Adrenal gland (tissue), 5 donors: ENCODE measurements around the gene ALX4.

Experiments
- CTCF ChIP-seq, 6 experiments: fragments of 450-650 bp in 4 of 6; fragments of 200-600 bp in 2 of 6; sonication (generic) in 1 of 6; IDR thresholded peaks; 1 replicate in 5 of 6; 2 replicates in 1 of 6; pipeline versions ENCODE4 v1.5.1 to v1.8.0; 2016 to 2021; ENCODE audit warnings: antibody characterized with exemption in 6 of 6, mild to moderate bottlenecking in 2 of 6, moderate library complexity in 1 of 6
- POLR2A ChIP-seq, 2 donors: fragments of 450-650 bp; IDR thresholded peaks; one replicate each; pipeline ENCODE4 v1.6.1; 2017; ENCODE audit warnings: antibody characterized with exemption in 2 of 2, mild to moderate bottlenecking in 2 of 2, moderate library complexity in 1 of 2
- donor health status: DM: no; HTN: no; CAD: no.

GRCh38 chr11:44357711-44358110, 47.8 kb upstream of the ALX4 start:
- TF ChIP-seq CTCF (IDR thresholded peaks at IDR 0.05): no peak
- TF ChIP-seq POLR2A (IDR thresholded peaks at IDR 0.05): no peak
